Stimulated activated CD4-positive, alpha-beta T cell treated with anti-CD3 and anti-CD28 coated beads, Interleukin-1b, Interleukin-23, amount 100 ng/mL, for 48 hours (primary cell): ENCODE results near the gene ARMC6.
"Not testable (repeated sequence)": the region's sequence is repeated elsewhere in the genome, so short reads cannot be mapped to it uniquely, and the experiment has no call there.

Source experiments
- DNase-seq: peaks from one replicate; pipeline ENCODE4 v3.0.0-alpha.2; 2020

Gene ARMC6

DNA sequence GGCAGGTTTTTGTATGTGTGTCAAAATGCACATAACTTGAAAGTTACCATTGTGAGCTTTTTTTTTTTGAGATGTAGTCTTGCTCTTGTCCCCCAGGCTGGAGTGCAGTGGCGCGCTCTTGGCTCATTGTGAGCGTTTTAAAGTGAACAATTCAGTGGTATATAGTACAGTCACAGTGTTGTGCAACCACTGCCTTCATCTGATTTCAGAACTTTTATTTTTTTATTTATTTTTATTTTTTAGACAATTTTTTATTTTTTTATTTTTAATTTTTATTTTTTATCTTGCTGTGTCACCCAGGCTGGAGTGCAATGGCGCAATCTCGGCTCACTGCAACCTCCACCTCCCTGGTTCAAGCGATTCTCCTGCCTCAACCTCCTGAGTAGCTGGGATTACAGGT is 45.4 kb downstream of the ARMC6 start:
- DNase-seq = no peak

- DNase-seq = no peak
Measured at GRCh38 chr19:19079571-19079970, 46.2 kb downstream of the ARMC6 start.

GRCh38 chr19:19081642-19082151 is 48.3 kb downstream of the ARMC6 start:
- DNase-seq = no peak

GRCh38 chr19:19083413-19084178 is 50.2 kb downstream of the ARMC6 start:
- no peak for DNase-seq

DNA sequence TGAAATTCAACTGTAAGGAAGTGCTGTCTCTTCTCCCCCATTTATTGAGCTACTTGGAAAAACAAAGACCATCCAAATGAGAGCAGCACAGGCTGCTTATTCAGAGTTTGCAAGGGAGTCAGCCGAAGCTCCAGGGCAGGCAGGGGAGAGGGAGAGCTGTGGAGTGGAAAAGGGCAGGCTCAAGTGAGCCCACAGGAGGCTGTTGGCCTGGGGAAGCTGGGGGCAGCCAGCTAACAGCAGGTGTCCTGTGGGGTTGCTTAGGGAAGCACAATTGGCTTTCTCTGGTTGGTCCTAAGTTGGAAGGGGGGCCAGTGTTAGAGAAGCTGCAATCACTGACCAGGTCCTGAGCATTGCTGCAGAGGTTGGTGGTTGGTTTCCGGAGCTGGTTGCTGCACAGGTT is 54.3 kb downstream of the ARMC6 start:
- DNase-seq = no peak

GRCh38 chr19:19094513-19094912 is 61.1 kb downstream of the ARMC6 start:
- DNase-seq = no peak

DNA sequence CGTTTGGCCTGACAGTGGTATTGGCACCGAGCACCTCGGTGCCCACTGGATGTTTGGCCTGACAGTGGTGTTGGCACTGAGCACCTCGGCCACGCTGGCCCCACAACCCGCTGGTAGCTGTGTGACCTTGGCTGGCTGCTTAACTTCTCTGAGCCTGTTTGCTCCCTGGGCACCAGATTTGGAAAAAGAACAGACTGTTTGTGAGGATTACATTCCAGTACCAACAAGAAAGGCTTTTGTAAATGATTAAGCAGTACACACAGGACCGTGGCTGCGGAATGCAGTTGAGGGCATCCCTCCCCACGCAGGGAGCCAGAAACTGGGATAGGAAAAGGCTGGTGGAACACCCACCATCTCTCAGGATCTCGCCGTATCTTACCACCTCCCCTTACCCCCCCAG is 62.3 kb downstream of the ARMC6 start:
- no peak for DNase-seq

GRCh38 chr19:19096641-19097627 is 63.5 kb downstream of the ARMC6 start:
- no peak for DNase-seq

- no peak for DNase-seq
Measured at GRCh38 chr19:19098084-19098702, 64.8 kb downstream of the ARMC6 start.

DNA sequence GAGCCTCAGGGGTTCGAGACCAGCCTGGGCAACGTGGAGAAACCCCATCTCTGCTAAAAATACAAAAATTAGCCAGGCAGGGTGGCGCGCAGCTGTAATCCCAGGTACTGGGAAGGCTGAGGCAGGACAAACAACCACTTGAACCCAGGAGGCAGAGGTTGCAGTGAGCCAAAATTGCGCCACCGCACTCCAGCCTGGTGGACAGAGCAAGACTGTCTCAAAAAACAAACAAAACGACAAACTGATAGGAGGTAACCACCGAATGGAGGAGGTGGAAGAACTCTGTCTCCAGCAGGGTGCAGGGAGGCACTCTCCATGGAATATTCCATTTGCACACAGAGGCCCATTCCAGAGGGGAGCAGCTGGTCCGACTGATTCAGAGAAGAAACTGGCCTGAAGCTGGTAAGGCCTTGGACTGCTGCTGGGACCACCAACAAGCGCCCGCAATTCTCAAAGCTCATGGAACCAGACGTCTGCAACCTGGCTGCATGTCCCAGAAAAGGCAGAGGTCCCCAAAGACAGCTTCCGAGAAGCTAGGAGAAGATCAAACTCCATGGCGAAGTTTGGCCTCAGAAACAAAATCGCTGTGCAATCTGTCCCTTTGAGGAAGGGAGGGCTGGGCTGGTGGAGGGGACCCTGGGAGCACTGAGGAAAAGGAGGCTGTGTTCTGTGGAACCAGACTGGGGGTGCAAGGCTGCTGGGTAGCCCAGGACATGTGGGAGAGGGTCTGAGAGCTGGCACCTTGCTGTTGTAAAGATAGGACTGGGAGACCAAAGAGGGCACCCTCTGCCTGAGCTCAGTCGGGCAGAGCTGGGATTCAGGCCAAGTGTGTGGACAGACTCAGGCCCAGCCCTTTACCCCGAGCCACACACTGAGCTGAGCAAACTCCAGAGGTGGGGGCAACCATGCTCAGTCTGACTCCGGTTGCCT is 65.6 kb downstream of the ARMC6 start:
- no peak for DNase-seq

GRCh38 chr19:19101540-19101939 is 68.1 kb downstream of the ARMC6 start:
- no peak for DNase-seq

DNA sequence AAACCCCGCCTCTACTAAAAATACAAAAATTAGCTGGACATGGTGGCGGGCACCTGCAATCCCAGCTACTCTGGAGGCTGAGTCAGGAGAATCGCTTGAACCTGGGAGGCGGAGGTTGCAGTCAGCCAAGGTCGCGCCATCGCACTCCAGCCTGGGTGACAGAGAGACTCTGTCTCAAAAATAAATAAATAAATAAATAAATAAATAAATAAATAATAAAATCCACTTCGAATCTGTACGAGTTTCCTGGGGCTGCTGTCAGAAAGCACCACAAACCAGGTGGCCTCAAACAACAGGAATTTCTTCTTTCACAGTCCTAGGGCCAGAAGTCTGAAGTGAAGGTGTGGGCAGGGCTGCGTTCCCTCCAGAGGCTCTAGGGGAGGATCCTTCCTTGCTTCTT is 69.2 kb downstream of the ARMC6 start:
- not testable (repeated sequence) for DNase-seq

DNA sequence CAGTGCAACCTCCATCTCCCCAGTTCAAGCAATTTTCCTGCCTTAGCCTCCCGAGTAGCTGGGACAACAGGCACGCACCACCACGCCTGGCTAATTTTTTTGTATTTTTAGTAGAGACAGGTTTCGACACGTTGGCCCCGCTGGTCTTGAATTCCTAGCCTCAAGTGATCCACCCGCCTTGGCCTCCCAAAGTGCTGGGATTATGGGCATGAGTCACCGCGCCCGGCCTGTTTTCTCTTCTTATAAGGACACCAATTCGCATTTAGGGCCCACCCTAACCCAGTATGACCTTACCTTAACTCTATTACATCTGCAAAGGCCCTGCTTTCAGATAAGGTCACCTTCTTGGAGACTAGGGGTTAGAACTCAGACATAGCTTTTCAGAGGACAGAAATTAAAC is 69.8 kb downstream of the ARMC6 start:
- DNase-seq = no peak

DNA sequence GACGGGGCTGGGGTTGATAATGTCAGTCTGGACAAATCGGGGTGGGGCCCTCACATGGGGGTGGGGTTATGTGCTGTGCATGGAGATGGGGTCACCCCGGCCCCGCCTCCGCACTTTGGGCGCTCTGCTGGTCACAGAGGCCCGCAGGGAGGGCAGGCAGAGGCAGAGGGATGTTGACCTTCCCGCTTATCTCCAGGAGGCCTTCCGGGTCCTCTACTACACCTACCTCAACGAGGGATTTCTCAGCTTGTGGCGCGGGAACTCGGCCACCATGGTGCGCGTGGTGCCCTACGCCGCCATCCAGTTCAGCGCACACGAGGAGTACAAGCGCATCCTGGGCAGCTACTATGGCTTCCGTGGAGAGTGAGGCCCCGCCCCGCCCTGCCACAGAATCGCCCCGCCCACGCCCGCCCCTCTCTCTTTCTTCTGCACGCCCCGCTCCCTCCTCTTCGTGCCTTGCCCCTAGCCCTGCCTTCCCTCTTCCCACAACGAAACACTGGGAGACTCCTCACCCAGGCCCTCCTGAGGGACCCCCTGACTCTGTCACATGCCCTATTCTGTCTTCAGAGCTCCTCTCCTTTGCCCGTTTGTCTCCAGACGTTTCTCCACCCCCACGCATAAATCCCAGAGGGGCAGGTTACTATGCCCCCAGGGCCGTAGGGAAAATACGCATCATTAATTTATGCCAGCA is 72.1 kb downstream of the ARMC6 start:
- DNase-seq = no peak

GRCh38 chr19:19106056-19106551 is 72.7 kb downstream of the ARMC6 start:
- DNase-seq = no peak

GRCh38 chr19:19106938-19107337 is 73.5 kb downstream of the ARMC6 start:
- DNase-seq = not testable (repeated sequence)

- DNase-seq = no peak
Measured at GRCh38 chr19:19107654-19108053, 74.3 kb downstream of the ARMC6 start.
